AG09319 (cell line): ENCODE results near the gene IL20RB.
"Not testable (repeated sequence)": the region's sequence is repeated elsewhere in the genome, so short reads cannot be mapped to it uniquely, and the experiment has no call there.

ENCODE experiments used
- DNase-seq: peaks from one replicate; pipeline ENCODE4 v3.0.0-alpha.2; 2010; ENCODE audit warnings: low read depth; ENCODE audit errors: extremely low read depth
- CTCF ChIP-seq: IDR thresholded peaks from 2 replicates; pipeline ENCODE4 v1.5.1; 2011; ENCODE audit warnings: low read depth, mild to moderate bottlenecking, inconsistent platforms, low read length, moderate library complexity

The IL20RB gene

GRCh38 chr3:136962927-136963326, 5.1 kb downstream of the IL20RB start:
- no peak for TF ChIP-seq CTCF

GRCh38 chr3:136969539-136969938, 11.8 kb downstream of the IL20RB start:
- DNase-seq = not testable (repeated sequence)

More at GRCh38 chr3:136962927-136963326, 5.1 kb downstream of the IL20RB start:
- DNase-seq = no peak

GRCh38 chr3:136973352-136973751, 15.6 kb downstream of the IL20RB start:
- TF ChIP-seq CTCF = no peak
- no peak for DNase-seq

GRCh38 chr3:136974670-136975069, 16.9 kb downstream of the IL20RB start:
- DNase-seq = no peak
- TF ChIP-seq CTCF = no peak

GRCh38 chr3:136979204-136979603, 21.4 kb downstream of the IL20RB start:
- no peak for DNase-seq
- TF ChIP-seq CTCF = no peak

- DNase-seq = no peak
- TF ChIP-seq CTCF = no peak
Observed at GRCh38 chr3:136979684-136980083, 21.9 kb downstream of the IL20RB start.

GRCh38 chr3:136982033-136982432, 24.2 kb downstream of the IL20RB start:
- DNase-seq = no peak
- no peak for TF ChIP-seq CTCF

GRCh38 chr3:136982520-136983138, 24.8 kb downstream of the IL20RB start:
- TF ChIP-seq CTCF = no peak
- DNase-seq = no peak
